OCI-LY1 (cell line): ENCODE data around the gene PCSK2.

Experiments
- H2AFZ ChIP-seq: fragments of 200-600 bp; sonication (generic), shearing (Covaris generic); 2 replicates; pipeline ENCODE4 v1.6.0; 2014; ENCODE audit warnings: antibody characterized with exemption, mild to moderate bottlenecking, low read length
- H3F3A ChIP-seq: fragments of 200-600 bp; sonication (generic), shearing (Covaris generic); 2 replicates; pipeline ENCODE4 v1.6.0; 2014; ENCODE audit warnings: mild to moderate bottlenecking, antibody characterized with exemption, low read length, moderate library complexity; ENCODE audit not compliant: insufficient read depth
- H3K27ac ChIP-seq: fragments of 200-600 bp; sonication (generic); 2 replicates; pipeline ENCODE4 v1.5.1; 2014; ENCODE audit warnings: low read length, mixed run types, mild to moderate bottlenecking, low read depth; ENCODE audit not compliant: poor library complexity, severe bottlenecking
- H3K27me3 ChIP-seq: fragments of 200-600 bp; sonication (generic); 2 replicates; pipeline ENCODE4 v1.6.0; 2014; ENCODE audit warnings: antibody characterized with exemption, mild to moderate bottlenecking, low read length, moderate library complexity; ENCODE audit not compliant: insufficient read depth
- H3K36me3 ChIP-seq: fragments of 200-600 bp; sonication (generic); 2 replicates; pipeline ENCODE4 v1.6.1; 2014; ENCODE audit warnings: mild to moderate bottlenecking, antibody characterized with exemption, low read length, moderate library complexity, mixed read lengths; ENCODE audit not compliant: insufficient read depth
- H3K4me1 ChIP-seq: fragments of 200-600 bp; sonication (generic); 2 replicates; pipeline ENCODE4 v1.5.1; 2014; ENCODE audit warnings: mild to moderate bottlenecking, low read length, moderate library complexity; ENCODE audit not compliant: insufficient read depth, severe bottlenecking
- H3K4me2 ChIP-seq: fragments of 200-600 bp; sonication (generic), shearing (Covaris generic); 2 replicates; pipeline ENCODE4 v1.6.1; 2014; ENCODE audit warnings: low read length
- H3K4me3 ChIP-seq: fragments of 200-600 bp; sonication (generic); 2 replicates; pipeline ENCODE4 v1.5.1; 2014; ENCODE audit warnings: low read length, low read depth, mild to moderate bottlenecking, mixed read lengths; ENCODE audit not compliant: poor library complexity, severe bottlenecking
- H3K79me2 ChIP-seq: fragments of 200-600 bp; shearing (Covaris generic); 2 replicates; pipeline ENCODE4 v1.6.1; 2016; ENCODE audit warnings: mixed run types, low read length, mixed read lengths; ENCODE audit not compliant: insufficient read depth
- H3K9ac ChIP-seq: fragments of 200-600 bp; sonication (generic), shearing (Covaris generic); 2 replicates; pipeline ENCODE4 v1.6.1; 2014; ENCODE audit warnings: mild to moderate bottlenecking, low read length, mixed read lengths
- H3K9me2 ChIP-seq: fragments of 200-600 bp; sonication (generic), shearing (Covaris generic); 2 replicates; pipeline ENCODE4 v1.6.1; 2014; ENCODE audit warnings: low read depth, mild to moderate bottlenecking, low read length, mixed read lengths
- H3K9me3 ChIP-seq: fragments of 200-600 bp; shearing (Covaris generic); 2 replicates; pipeline ENCODE4 v1.6.1; 2014; ENCODE audit warnings: low read length, mixed read lengths
- H4K20me1 ChIP-seq: fragments of 200-600 bp; sonication (generic), shearing (Covaris generic); 2 replicates; pipeline ENCODE4 v1.6.0; 2016; ENCODE audit warnings: mild to moderate bottlenecking, low read length; ENCODE audit not compliant: insufficient read depth
- CTCF ChIP-seq: fragments of 200-600 bp; sonication (generic), shearing (Covaris generic); IDR thresholded peaks from 2 replicates; pipeline ENCODE4 v1.5.1; 2017; ENCODE audit warnings: mild to moderate bottlenecking, antibody characterized with exemption, low read length, moderate library complexity, mixed read lengths
- EZH2 ChIP-seq: fragments of 200-600 bp; sonication (generic), shearing (Covaris generic); IDR thresholded peaks from 2 replicates; pipeline ENCODE4 v1.8.0; 2017; ENCODE audit warnings: borderline replicate concordance, mixed run types, mild to moderate bottlenecking, antibody characterized with exemption, low read length, moderate library complexity, mixed read lengths

The PCSK2 gene

DNA sequence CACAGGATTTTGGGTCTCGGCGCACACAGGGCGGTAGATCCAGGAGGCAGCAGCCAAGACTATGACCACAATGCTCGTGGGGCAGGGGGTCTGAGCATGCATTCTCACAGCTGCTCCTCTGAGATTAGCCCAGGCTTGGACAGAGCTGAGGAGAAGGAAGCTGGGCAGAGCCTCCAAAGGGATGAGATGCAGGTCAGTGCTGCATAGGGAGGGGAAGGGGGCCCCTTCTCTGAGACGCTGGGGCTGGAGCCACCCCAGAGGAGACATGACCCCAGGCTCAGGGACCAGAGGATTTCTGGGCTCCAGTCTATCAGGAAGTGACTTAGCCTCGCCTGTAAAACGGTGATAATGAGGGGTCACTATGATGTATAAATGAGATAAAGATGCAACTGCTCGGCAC, 210.4 kb downstream of the PCSK2 start:
- Histone ChIP-seq H3K27ac (no peak overlapping the region), H3F3A (no peaks in the 10 kb centered on the region), H3K9me3 (no peaks in the 10 kb centered on the region), H3K4me1 (no peaks in the 10 kb centered on the region), H3K36me3 (no peaks in the 10 kb centered on the region), H3K4me3 (no peak overlapping the region), H3K27me3 (no peaks in the 10 kb centered on the region), H4K20me1 (no peaks in the 10 kb centered on the region), H3K9ac (no peak overlapping the region), H2AFZ (no peak overlapping the region), H3K4me2 (no peak overlapping the region), H3K9me2 (no peaks in the 10 kb centered on the region), H3K79me2 (no peaks in the 10 kb centered on the region)
- TF ChIP-seq CTCF (no peak), EZH2 (no peak)

DNA sequence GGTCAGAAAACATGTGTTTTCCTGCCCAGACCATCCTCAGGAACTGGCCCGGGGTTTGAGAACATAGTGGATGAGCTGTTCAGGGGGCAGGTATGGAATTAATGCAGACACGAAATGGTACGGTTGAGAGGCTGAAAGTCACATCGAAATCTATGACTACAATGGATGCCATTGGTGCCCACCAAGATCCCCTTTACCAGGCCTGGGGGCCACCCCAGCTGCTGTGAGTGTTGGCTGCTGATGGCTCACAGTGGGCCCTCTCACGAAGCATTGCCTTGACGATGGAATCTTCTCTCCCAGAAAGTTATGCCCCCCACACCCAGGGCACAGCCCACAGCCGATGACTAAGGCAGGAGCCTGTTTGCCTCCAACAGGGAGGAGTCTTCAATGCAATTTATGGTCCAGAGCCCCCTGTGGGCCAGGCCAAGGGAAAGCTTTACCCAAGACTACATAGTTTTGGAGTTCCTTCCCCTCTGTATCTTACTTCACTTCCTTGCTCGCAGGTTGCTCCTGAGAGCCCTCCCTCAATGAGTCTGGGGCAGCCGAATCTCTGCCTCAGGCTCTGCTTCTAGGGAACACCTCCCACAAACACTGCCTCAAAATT, 211.7 kb downstream of the PCSK2 start:
- Histone ChIP-seq H3K27ac (no peak overlapping the region), H3K4me1 (no peaks in the 10 kb centered on the region), H3K9me3 (no peaks in the 10 kb centered on the region), H3K9me2 (no peaks in the 10 kb centered on the region), H2AFZ (no peak overlapping the region), H3K9ac (no peak overlapping the region), H3K36me3 (no peaks in the 10 kb centered on the region), H3F3A (no peaks in the 10 kb centered on the region), H3K27me3 (no peaks in the 10 kb centered on the region), H3K4me3 (no peak overlapping the region), H3K4me2 (no peak overlapping the region), H4K20me1 (no peaks in the 10 kb centered on the region), H3K79me2 (no peaks in the 10 kb centered on the region)
- no peak for TF ChIP-seq EZH2
- no peak for TF ChIP-seq CTCF

DNA sequence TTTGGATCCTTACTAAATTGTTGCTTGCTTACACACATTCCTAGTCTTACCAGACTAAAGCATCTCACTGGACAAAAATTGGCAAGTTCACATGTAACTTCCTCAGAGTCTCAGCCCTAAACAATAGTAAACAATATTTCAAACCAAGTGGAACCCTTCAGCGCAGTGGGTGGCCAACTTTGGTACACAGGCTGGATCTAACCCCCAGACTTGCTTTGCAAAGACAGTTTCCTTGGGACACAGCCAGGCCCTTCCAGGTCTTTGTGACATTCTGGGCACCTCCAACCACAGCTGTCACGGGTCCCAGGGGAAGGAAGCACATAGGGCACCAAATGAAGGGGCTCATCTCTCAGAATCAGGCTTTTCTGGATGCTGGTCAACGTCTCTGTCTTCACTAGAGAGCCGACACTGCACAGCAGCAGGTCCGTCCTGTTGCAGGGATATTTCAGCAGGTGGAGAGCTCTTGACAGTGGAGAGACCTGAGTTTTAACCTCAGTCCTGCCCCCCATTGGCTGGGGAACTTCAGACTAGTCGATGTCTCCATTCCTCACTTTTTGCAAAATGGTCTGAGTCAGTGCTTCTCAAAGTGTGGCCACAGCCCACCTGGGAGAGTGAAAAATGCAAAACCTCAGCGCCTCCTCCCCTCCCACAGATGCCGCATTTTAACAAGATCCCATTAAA, 212.9 kb downstream of the PCSK2 start:
- no peaks in the 10 kb centered on the region for H4K20me1 ChIP-seq
- no peaks in the 10 kb centered on the region for H3K27me3 ChIP-seq

More for the DNA sequence above, 212.9 kb downstream of the PCSK2 start:
- no peak for TF ChIP-seq CTCF
- TF ChIP-seq EZH2, result no peak
- Histone ChIP-seq H3K9ac (no peak overlapping the region), H3K79me2 (no peaks in the 10 kb centered on the region), H3K4me3 (no peak overlapping the region), H3K9me2 (no peaks in the 10 kb centered on the region), H3K4me2 (no peak overlapping the region), H2AFZ (no peak overlapping the region), H3K36me3 (no peaks in the 10 kb centered on the region), H3K4me1 (no peaks in the 10 kb centered on the region), H3K9me3 (no peaks in the 10 kb centered on the region), H3K27ac (no peak overlapping the region), H3F3A (no peaks in the 10 kb centered on the region)
